Heart left ventricle (tissue), 16 donors: ENCODE results near the gene PUS3. TPM values are rescaled to one million over a fixed set of nuclear protein-coding genes. Genes with fewer than 3 reads are reported as not detected.

Experiments used
- ATAC-seq, 4 donors: fragments of 200-7000 bp; cut with Tn5 transposase; one replicate each; pipeline ENCODE4 v1.9.1; 2020 to 2022; ENCODE audit warnings: moderate library complexity in 4 of 4, mild to moderate bottlenecking in 3 of 4, moderate number of reproducible peaks in 1 of 4
- DNase-seq, 5 donors: peaks; one replicate each; pipeline ENCODE4 v3.0.0-alpha.2; 2020
- H3K27ac ChIP-seq, 12 donors: fragments of 200-600 bp; sonication (generic) in 4 of 12; one replicate each; pipeline versions ENCODE4 v1.5.0 to v1.8.0; 2016 to 2022; ENCODE audit warnings: mild to moderate bottlenecking in 2 of 12
- H3K27me3 ChIP-seq, 9 donors: fragments of 200-600 bp; sonication (generic) in 2 of 9; one replicate each; pipeline versions ENCODE4 v1.5.1 to v1.8.0; 2016 to 2022; ENCODE audit warnings: mild to moderate bottlenecking in 3 of 9
- H3K36me3 ChIP-seq, 9 donors: fragments of 200-600 bp; sonication (generic) in 2 of 9; one replicate each; pipeline versions ENCODE4 v1.5.0 to v1.8.0; 2018 to 2022; ENCODE audit warnings: mild to moderate bottlenecking in 2 of 9
- H3K4me1 ChIP-seq, 12 donors: fragments of 200-600 bp; sonication (generic) in 4 of 12; one replicate each; pipeline versions ENCODE4 v1.5.0 to v1.8.0; 2016 to 2022; ENCODE audit warnings: mild to moderate bottlenecking in 3 of 12
- H3K4me3 ChIP-seq, 12 donors: fragments of 200-600 bp; sonication (generic) in 4 of 12; one replicate each; pipeline versions ENCODE4 v1.5.0 to v1.8.0; 2017 to 2022; ENCODE audit warnings: mild to moderate bottlenecking in 9 of 12, moderate library complexity in 4 of 12
- H3K9me3 ChIP-seq, 12 donors: fragments of 200-600 bp; sonication (generic) in 4 of 12; one replicate each; pipeline versions ENCODE4 v1.5.0 to v1.8.0; 2016 to 2022; ENCODE audit warnings: mild to moderate bottlenecking in 1 of 12
- CTCF ChIP-seq, 12 donors: fragments of 200-600 bp; sonication (generic) in 4 of 12; IDR thresholded peaks; one replicate each; pipeline versions ENCODE4 v1.5.0 to v1.8.0; 2018 to 2022; ENCODE audit warnings: antibody characterized with exemption in 12 of 12, mild to moderate bottlenecking in 5 of 12
- POLR2A ChIP-seq, 2 donors: fragments of 450-650 bp; IDR thresholded peaks; one replicate each; pipeline ENCODE4 v1.6.1; 2017; ENCODE audit warnings: antibody characterized with exemption in 2 of 2, mild to moderate bottlenecking in 2 of 2, moderate library complexity in 2 of 2
- WGBS, 4 donors: extraction: QIAGEN DNeasy Blood & Tissue Kit in 2 of 4; methylation state at CpG; one replicate each; pipeline versions ENCODE4 v1.1.5 to v1.1.7; 2013 to 2018; 5-methylcytosine and 5-hydroxymethylcytosine counted together
- intact Hi-C, 10 donors: fragments of 100-400 bp; cut with DNase I; formaldehyde crosslinking; loops; one replicate each; pipeline versions ENCODE4 v1.11.1 to v1.14.2; 2022
- polyA plus RNA-seq, 2 donors: library from polyadenylated mRNA; stranded (reverse); fragments of 200-250 nt; gene quantifications; one replicate each; pipeline ENCODE4 v1.2.3, GENCODE V29; 2013
- total RNA-seq, 9 donors: library from RNA; depleted of rRNA in 2 of 9; stranded (reverse); fragments of >200 nt in 2 of 9; fragmentation: NEBNext Ultra II Directional in 3 of 9; extraction: Animal tissue kit (Norgen Biotek cat#: 25700) in 3 of 9; gene quantifications; one replicate each; pipeline versions ENCODE4 v1.1.0 to v1.2.4, GENCODE V29; 2016 to 2023
- donor health status: ischemic (EF 13 %, LVEDD 7.1; RV severe dilation, severe dysfunction).
- donor health status: healthy with polysubstance abuse.
- donor health status: DM: no; HTN: yes; CAD: no.
- donor health status: DM: no; HTN: no; CAD: no.
- donor health status: ischemic (EF 25% LVEDD 6.9; RV normal size, moderate dysfunction).
- donor health status: ischemic (EF 25% LVEDD 5.7; RV mildly dilated, moderate dysfunction).
- donor health status: healthy.
- donor health status: DM: yes; HTN: yes; CAD: no.
- donor health status: ischemic (EF 35%, LVEDD 5.7; RV mildly dilated, moderate dysfunction).
- donor health status: nonischemic (EF 11% LVEDD 7.7; RV severe dilation, severe dysfunction).
- donor health status: DM: yes; HTN: yes; CAD: no.
- donor health status: PGD.
- donor health status: ischemic (EF 29% LVEDD 5.4; RV normal size, mild dysfunction).
- donor health status: nonischemic (EF 23%, LVEDD 6.1; RV moderate dilation, normal function).

Gene PUS3
- total and polyA plus RNA-seq, 11 donors = 5.4 to 11.0 (median 8.3) TPM

- no peaks in the 10 kb centered on the region for H3K9me3 ChIP-seq
- TF ChIP-seq POLR2A (IDR thresholded peaks at IDR 0.05) (no peak), CTCF (IDR thresholded peaks at IDR 0.05) (no peak)
- WGBS, 4 donors = 85 to 96% (median 92%) methylated on average over 8 of the region's 8 CpGs
- no peaks in the 10 kb centered on the region for H3K36me3 ChIP-seq
- DNase-seq (no peak), ATAC-seq (no peak)
- H3K4me3 ChIP-seq = no peak overlapping the region
- H3K27me3 ChIP-seq = peaks cover 0 to 13% (median 0%) of the 10 kb centered on the region in 9 donors
- no peaks in the 10 kb centered on the region for H3K4me1 ChIP-seq
- H3K27ac ChIP-seq = no peak overlapping the region
- intact Hi-C loops = loop anchor here in 7 of 10 donors (1.0 to 5.0 kb wide), 4 partner anchors 269 to 271 kb away; no protein-coding TSS in a partner anchor
These were observed 20.6 kb upstream of the PUS3 start for GRCh38 chr11:125923633-125924032.

- peak in 4 of 5 donors; percentile 52 to 61 (median 57) for DNase-seq
- Histone ChIP-seq H3K36me3 (no peaks in the 10 kb centered on the region), H3K27me3 (peaks cover 0 to 13% (median 0%) of the 10 kb centered on the region in 9 donors), H3K4me3 (no peak overlapping the region), H3K4me1 (no peaks in the 10 kb centered on the region), H3K9me3 (no peaks in the 10 kb centered on the region), H3K27ac (no peak overlapping the region)
- peak; percentile 69 to 89 (median 76) for ATAC-seq
- TF ChIP-seq CTCF (IDR thresholded peaks at IDR 0.05) = peak; percentile 65 to 87 (median 79)
- no peak for TF ChIP-seq POLR2A (IDR thresholded peaks at IDR 0.05)
- 5 to 9% (median 6%) methylated on average over 8 of the region's 8 CpGs for WGBS, 4 donors
- intact Hi-C loops = loop anchor here in 7 of 10 donors (1.0 to 5.0 kb wide), 4 partner anchors 269 to 272 kb away; no protein-coding TSS in a partner anchor
These were observed 20.1 kb upstream of the PUS3 start for GRCh38 chr11:125923012-125923579.

DNA sequence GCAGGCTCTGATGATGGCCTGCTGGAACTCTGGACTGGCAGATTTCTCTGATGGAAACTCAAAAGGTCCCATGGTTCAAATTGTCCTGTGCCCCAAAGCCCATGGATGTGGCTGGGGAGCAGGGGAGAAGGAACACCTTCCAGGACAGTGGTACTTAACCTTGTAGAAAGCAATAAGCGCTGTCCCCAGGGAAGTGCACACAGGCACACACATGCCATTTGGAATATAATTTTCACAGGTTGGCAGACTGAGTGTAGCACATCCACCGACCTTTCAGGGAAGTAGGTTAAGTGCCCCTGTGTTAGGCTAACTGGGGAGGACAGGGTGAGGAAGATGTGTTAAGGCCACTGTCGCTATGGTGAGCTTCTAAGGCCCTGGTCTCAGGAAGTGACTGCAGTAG lies 19.1 kb upstream of the PUS3 start:
- Histone ChIP-seq H3K4me1 (no peaks in the 10 kb centered on the region), H3K27me3 (peaks cover 0 to 20% (median 0%) of the 10 kb centered on the region in 9 donors), H3K4me3 (no peak overlapping the region), H3K27ac (no peak overlapping the region), H3K36me3 (no peaks in the 10 kb centered on the region), H3K9me3 (no peaks in the 10 kb centered on the region)
- intact Hi-C loops = loop anchor here in 4 of 10 donors (2.0 to 5.0 kb wide), 2 partner anchors 270 to 273 kb away; no protein-coding TSS in a partner anchor
- DNase-seq = no peak
- no peak for ATAC-seq
- TF ChIP-seq CTCF (IDR thresholded peaks at IDR 0.05) (no peak), POLR2A (IDR thresholded peaks at IDR 0.05) (no peak)
- 83 to 88% (median 86%) methylated on average over 3 of the region's 3 CpGs for WGBS, 4 donors

GRCh38 chr11:125921042-125921441 lies 18.0 kb upstream of the PUS3 start:
- Histone ChIP-seq H3K36me3 (no peaks in the 10 kb centered on the region), H3K9me3 (no peaks in the 10 kb centered on the region), H3K4me3 (no peak overlapping the region), H3K27me3 (peaks cover 0 to 22% (median 3%) of the 10 kb centered on the region in 9 donors), H3K4me1 (no peaks in the 10 kb centered on the region), H3K27ac (no peak overlapping the region)
- DNase-seq (no peak), ATAC-seq (no peak)
- no peak for TF ChIP-seq POLR2A (IDR thresholded peaks at IDR 0.05)
- TF ChIP-seq CTCF (IDR thresholded peaks at IDR 0.05) = no peak
- intact Hi-C loops = loop anchor here in 2 of 10 donors (1.0 to 5.0 kb wide), 2 partner anchors 271 to 273 kb away; no protein-coding TSS in a partner anchor
- WGBS, 4 donors = 78 to 84% (median 80%) methylated on average over 9 of the region's 9 CpGs
